DMS 273 treated with DMSO at 0.1 percent for 48 hours (cell line): ENCODE data around the gene KRTAP2-1.
"Not testable (repeated sequence)": the region's sequence is repeated elsewhere in the genome, so short reads cannot be mapped to it uniquely, and the experiment has no call there.

Source experiments
- DNase-seq: peaks from one replicate; lab custom pipeline; 2025; lab: John Stamatoyannopoulos, UW

Gene KRTAP2-1

GRCh38 chr17:41046735-41047465 is at the start of gene KRTAP2-1:
Gene KRTAP2-1, minus strand, starts transcription at chr17:41047316. Its CDS starts 49 bp downstream, at chr17:41047267.
- DNase-seq: not testable (repeated sequence)

- DNase-seq: no peak
Observed at GRCh38 chr17:41096055-41096454, 48.9 kb upstream of the KRTAP2-1 start.

GRCh38 chr17:41088760-41089352 is 41.7 kb upstream of the KRTAP2-1 start:
- not testable (repeated sequence) for DNase-seq

- not testable (repeated sequence) for DNase-seq
Observed at GRCh38 chr17:41084100-41084856, 37.2 kb upstream of the KRTAP2-1 start, which contains the start of gene KRTAP4-7. Gene KRTAP4-7, plus strand, starts transcription at chr17:41084150. Its CDS starts 57 bp downstream, at chr17:41084207.

GRCh38 chr17:41083427-41083826 is 36.3 kb upstream of the KRTAP2-1 start:
- not testable (repeated sequence) for DNase-seq

GRCh38 chr17:41082626-41083025 is 35.5 kb upstream of the KRTAP2-1 start:
- no peak for DNase-seq

- DNase-seq: no peak
Observed at GRCh38 chr17:41076788-41077187, 29.7 kb upstream of the KRTAP2-1 start.

- no peak for DNase-seq
Observed at GRCh38 chr17:41073676-41074075, 26.6 kb upstream of the KRTAP2-1 start.

GRCh38 chr17:41071606-41072360 is 24.7 kb upstream of the KRTAP2-1 start:
- DNase-seq: peak; percentile 14

GRCh38 chr17:41069031-41069430 is 21.9 kb upstream of the KRTAP2-1 start:
- DNase-seq: no peak

- DNase-seq: no peak
Observed at GRCh38 chr17:41067281-41067680, 20.2 kb upstream of the KRTAP2-1 start.

- no peak for DNase-seq
Observed at GRCh38 chr17:41065829-41066624, 18.9 kb upstream of the KRTAP2-1 start, which contains the start of gene KRTAP2-4. Gene KRTAP2-4, minus strand, starts transcription at chr17:41065879. Its CDS starts 34 bp downstream, at chr17:41065845.

GRCh38 chr17:41065016-41065689 is 18.0 kb upstream of the KRTAP2-1 start:
- not testable (repeated sequence) for DNase-seq

GRCh38 chr17:41064301-41064700 is 17.2 kb upstream of the KRTAP2-1 start:
- no peak for DNase-seq

- no peak for DNase-seq
Observed at GRCh38 chr17:41063449-41063848, 16.3 kb upstream of the KRTAP2-1 start.

GRCh38 chr17:41061964-41062363 is 14.8 kb upstream of the KRTAP2-1 start:
- no peak for DNase-seq

- DNase-seq: no peak
Observed at GRCh38 chr17:41060052-41060604, 13.0 kb upstream of the KRTAP2-1 start, which contains the start of gene KRTAP2-3. Gene KRTAP2-3, minus strand, starts transcription at chr17:41060114. Its CDS starts 64 bp downstream, at chr17:41060050.

- not testable (repeated sequence) for DNase-seq
Observed at GRCh38 chr17:41059276-41060051, 12.3 kb upstream of the KRTAP2-1 start.

GRCh38 chr17:41058741-41059140 is 11.6 kb upstream of the KRTAP2-1 start:
- no peak for DNase-seq
